Tibial nerve (tissue), 4 donors: ENCODE results near the gene AGPAT3.

ENCODE experiments used
- EP300 ChIP-seq, 2 donors: sonication (generic); formaldehyde crosslinking; IDR thresholded peaks; one replicate each; pipeline ENCODE4 v1.6.1; 2017; ENCODE audit warnings: antibody characterized with exemption in 2 of 2, mild to moderate bottlenecking in 1 of 2
- TF ChIP-seq, protein P1 (sequence below), 5 experiments: fragments of 200-600 bp in 3 of 5; fragments of 450-650 bp in 2 of 5; sonication (generic) in 3 of 5; IDR thresholded peaks; one replicate each; pipeline ENCODE4 v1.5.1; 2016 to 2019; ENCODE audit warnings: antibody characterized with exemption in 5 of 5, mild to moderate bottlenecking in 3 of 5, moderate library complexity in 2 of 5

DNA sequence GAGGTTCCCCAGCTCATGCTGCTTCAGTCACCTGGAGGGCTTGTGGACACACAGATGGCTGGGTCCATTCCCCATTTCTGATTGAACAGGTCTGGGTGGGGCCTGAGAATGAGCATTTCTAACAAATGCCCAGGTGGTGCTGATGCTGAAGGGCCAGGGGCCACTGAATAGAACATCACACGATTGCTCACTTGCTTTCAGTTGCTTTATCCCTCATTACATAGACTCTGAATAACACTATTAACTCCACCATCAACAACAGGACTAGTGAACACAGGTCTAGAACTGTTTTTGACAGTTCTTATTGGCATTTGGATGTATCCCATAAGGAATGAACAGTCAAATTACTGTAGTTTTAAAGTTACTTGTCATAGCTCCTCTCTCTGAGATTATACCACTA, 159.2 kb downstream of the AGPAT3 start:
- TF ChIP-seq, protein P1, sequence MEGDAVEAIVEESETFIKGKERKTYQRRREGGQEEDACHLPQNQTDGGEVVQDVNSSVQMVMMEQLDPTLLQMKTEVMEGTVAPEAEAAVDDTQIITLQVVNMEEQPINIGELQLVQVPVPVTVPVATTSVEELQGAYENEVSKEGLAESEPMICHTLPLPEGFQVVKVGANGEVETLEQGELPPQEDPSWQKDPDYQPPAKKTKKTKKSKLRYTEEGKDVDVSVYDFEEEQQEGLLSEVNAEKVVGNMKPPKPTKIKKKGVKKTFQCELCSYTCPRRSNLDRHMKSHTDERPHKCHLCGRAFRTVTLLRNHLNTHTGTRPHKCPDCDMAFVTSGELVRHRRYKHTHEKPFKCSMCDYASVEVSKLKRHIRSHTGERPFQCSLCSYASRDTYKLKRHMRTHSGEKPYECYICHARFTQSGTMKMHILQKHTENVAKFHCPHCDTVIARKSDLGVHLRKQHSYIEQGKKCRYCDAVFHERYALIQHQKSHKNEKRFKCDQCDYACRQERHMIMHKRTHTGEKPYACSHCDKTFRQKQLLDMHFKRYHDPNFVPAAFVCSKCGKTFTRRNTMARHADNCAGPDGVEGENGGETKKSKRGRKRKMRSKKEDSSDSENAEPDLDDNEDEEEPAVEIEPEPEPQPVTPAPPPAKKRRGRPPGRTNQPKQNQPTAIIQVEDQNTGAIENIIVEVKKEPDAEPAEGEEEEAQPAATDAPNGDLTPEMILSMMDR (IDR thresholded peaks at IDR 0.05) = no peak
- no peak for TF ChIP-seq EP300 (IDR thresholded peaks at IDR 0.05)
